ENCODE data around the gene NRTN.

- no peak for TF ChIP-seq EZH2phosphoT487 (IDR thresholded peaks at IDR 0.05; ENCODE audit: borderline replicate concordance, low read length)
- TF ChIP-seq, protein P1, sequence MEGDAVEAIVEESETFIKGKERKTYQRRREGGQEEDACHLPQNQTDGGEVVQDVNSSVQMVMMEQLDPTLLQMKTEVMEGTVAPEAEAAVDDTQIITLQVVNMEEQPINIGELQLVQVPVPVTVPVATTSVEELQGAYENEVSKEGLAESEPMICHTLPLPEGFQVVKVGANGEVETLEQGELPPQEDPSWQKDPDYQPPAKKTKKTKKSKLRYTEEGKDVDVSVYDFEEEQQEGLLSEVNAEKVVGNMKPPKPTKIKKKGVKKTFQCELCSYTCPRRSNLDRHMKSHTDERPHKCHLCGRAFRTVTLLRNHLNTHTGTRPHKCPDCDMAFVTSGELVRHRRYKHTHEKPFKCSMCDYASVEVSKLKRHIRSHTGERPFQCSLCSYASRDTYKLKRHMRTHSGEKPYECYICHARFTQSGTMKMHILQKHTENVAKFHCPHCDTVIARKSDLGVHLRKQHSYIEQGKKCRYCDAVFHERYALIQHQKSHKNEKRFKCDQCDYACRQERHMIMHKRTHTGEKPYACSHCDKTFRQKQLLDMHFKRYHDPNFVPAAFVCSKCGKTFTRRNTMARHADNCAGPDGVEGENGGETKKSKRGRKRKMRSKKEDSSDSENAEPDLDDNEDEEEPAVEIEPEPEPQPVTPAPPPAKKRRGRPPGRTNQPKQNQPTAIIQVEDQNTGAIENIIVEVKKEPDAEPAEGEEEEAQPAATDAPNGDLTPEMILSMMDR (IDR thresholded peaks at IDR 0.05; ENCODE audit: low read depth, low read length, poor library complexity, severe bottlenecking) = no peak
Measured at GRCh38 chr19:5795382-5795919, 9.4 kb upstream of the NRTN start.

Measured in DOHH2 (cell line).